A673 (cell line): ENCODE results near the gene TAF11L10.
"Not testable (repeated sequence)": the region's sequence is repeated elsewhere in the genome, so short reads cannot be mapped to it uniquely, and the experiment has no call there.

Experiments
- CTCF ChIP-seq: fragments of 300-800, 200-600 bp; sonication (generic); conservative IDR thresholded peaks from 2 replicates; pipeline ENCODE4 v1.5.1; 2017; ENCODE audit warnings: low read depth, mild to moderate bottlenecking, antibody characterized with exemption, low read length, moderate library complexity, mixed read lengths
- EZH2 ChIP-seq: fragments of 200-600 bp; sonication (generic); IDR thresholded peaks from 2 replicates; pipeline ENCODE4 v1.6.1; 2017; ENCODE audit warnings: borderline replicate concordance, low read depth, mild to moderate bottlenecking, mixed read lengths, antibody characterized with exemption, low read length; ENCODE audit not compliant: poor library complexity, severe bottlenecking

GRCh38 chr5:17631788-17632187 is 34.2 kb upstream of the TAF11L10 start, which contains the start of gene TAF11L13:
- TF ChIP-seq EZH2, CTCF: not testable (repeated sequence)
